NCI-H526 (cell line): ENCODE data around the gene BSN.

Experiments used
- DNase-seq, 2 experiments: peaks; one replicate each; lab custom pipeline; 2025; lab: John Stamatoyannopoulos, UW

The BSN gene

GRCh38 chr3:49717211-49717958, 163.1 kb downstream of the BSN start:
- DNase-seq, result no peak

- no peak for DNase-seq
These were observed 163.9 kb downstream of the BSN start for GRCh38 chr3:49717959-49718857.

- DNase-seq, result peak in 1 of 2 experiments; percentile 35
These were observed 164.6 kb downstream of the BSN start for GRCh38 chr3:49718858-49719213.

- peak; percentile 73 to 96 for DNase-seq
These were observed 165.1 kb downstream of the BSN start, which contains the start of gene AMIGO3 for GRCh38 chr3:49719214-49719884. AMIGO3 (minus strand) TSS chr3:49719684; CDS start chr3:49719465, 219 bp downstream.
